GM12878 (cell line): ENCODE results near the gene HK1. TPM values are rescaled to one million over a fixed set of nuclear protein-coding genes. Genes with fewer than 3 reads are reported as not detected.

ENCODE experiments used
- BMI1 ChIP-seq: fragments of 450-650 bp; IDR thresholded peaks from 2 replicates; pipeline ENCODE4 v1.6.1; 2016; ENCODE audit warnings: mild to moderate bottlenecking, moderate library complexity, borderline replicate concordance
- EGR1 ChIP-seq, 2 experiments: IDR thresholded peaks; 1 replicate in 1 of 2; 2 replicates in 1 of 2; pipeline ENCODE4 v1.6.1; 2011 to 2012; ENCODE audit warnings: low read depth in 2 of 2, low read length in 2 of 2, borderline replicate concordance in 1 of 2, mild to moderate bottlenecking in 1 of 2, moderate library complexity in 1 of 2
- HDAC2 ChIP-seq: fragments of 200-600 bp; sonication (generic); IDR thresholded peaks from 2 replicates; pipeline ENCODE4 v1.6.1; 2017
- HDGF ChIP-seq: fragments of 450-650 bp; IDR thresholded peaks from 2 replicates; pipeline ENCODE4 v1.6.1; 2016; ENCODE audit warnings: antibody characterized with exemption
- JUNB ChIP-seq: IDR thresholded peaks from 2 replicates; pipeline ENCODE4 v1.6.1; 2016; ENCODE audit warnings: antibody characterized with exemption, mild to moderate bottlenecking
- KDM1A ChIP-seq: fragments of 200-600 bp; sonication (generic); IDR thresholded peaks from 2 replicates; pipeline ENCODE4 v1.6.1; 2016; ENCODE audit warnings: borderline replicate concordance
- RFX5 ChIP-seq: IDR thresholded peaks from 2 replicates; pipeline ENCODE4 v1.6.1; 2011; ENCODE audit warnings: low read depth, low read length, improper control_type of control experiment
- SREBF1 ChIP-seq: IDR thresholded peaks from 2 replicates; pipeline ENCODE4 v1.6.1; 2012; ENCODE audit warnings: mild to moderate bottlenecking, low read length
- TCF7 ChIP-seq: IDR thresholded peaks from 2 replicates; pipeline ENCODE4 v1.6.1; 2014; ENCODE audit warnings: antibody characterized with exemption, borderline replicate concordance
- polyA plus RNA-seq, 11 experiments: library from polyadenylated mRNA; depleted of rRNA in 4 of 11; unstranded in 6 of 11; stranded (reverse) in 5 of 11; fragments of >200 nt; fragmentation: Nextera tagmentation in 4 of 11; fragmentation: Illumina TruSeq in 1 of 11; extraction: Ambion mirVana in 4 of 11; extraction: Trizol in 1 of 11; gene quantifications; 1 replicate in 1 of 11; 2 replicates in 10 of 11; pipeline versions ENCODE4 v1.2.1 to v1.2.3, GENCODE V29; 2011 to 2016; ENCODE audit warnings: inconsistent platforms in 2 of 11, missing spikeins in 2 of 11, low read depth in 1 of 11
- total RNA-seq, 4 experiments: library from RNA; depleted of rRNA in 3 of 4; stranded (reverse); fragments of >200 nt in 3 of 4; fragmentation: Illumina TruSeq in 1 of 4; extraction: Trizol in 1 of 4; gene quantifications; 2 replicates each; pipeline versions ENCODE4 v1.2.1 to v1.2.3, GENCODE V29; 2013 to 2021
- TF ChIP-seq, protein P1 (sequence below): fragments of 450-650 bp; IDR thresholded peaks from 2 replicates; pipeline ENCODE4 v1.6.1; 2016; ENCODE audit warnings: mild to moderate bottlenecking, moderate library complexity, borderline replicate concordance
- TF ChIP-seq, protein P2 (sequence below), 3 experiments: IDR thresholded peaks in 2 of 3; conservative IDR thresholded peaks in 1 of 3; 2 replicates each; pipeline ENCODE4 v1.5.1; 2011; ENCODE audit warnings: low read depth in 3 of 3, low read length in 3 of 3, mild to moderate bottlenecking in 3 of 3, control low read depth in 2 of 3, moderate library complexity in 2 of 3, inconsistent platforms in 1 of 3, mixed read lengths in 1 of 3; ENCODE audit not compliant: control insufficient read depth in 2 of 3, insufficient read depth in 1 of 3; ENCODE audit errors: extremely low read depth in 1 of 3
- TF ChIP-seq, protein P3 (sequence below): IDR thresholded peaks from 2 replicates; pipeline ENCODE4 v1.6.1; 2012; ENCODE audit warnings: low read length, inconsistent platforms
- TF ChIP-seq, protein P4 (sequence below): IDR thresholded peaks from 2 replicates; pipeline ENCODE4 v1.6.1; 2011; ENCODE audit warnings: mild to moderate bottlenecking, low read depth, low read length, moderate library complexity; ENCODE audit not compliant: insufficient replicate concordance
- TF ChIP-seq, protein P5 (sequence below): fragments of 450-650 bp; conservative IDR thresholded peaks from 2 replicates; pipeline ENCODE4 v1.6.1; 2017; ENCODE audit warnings: mild to moderate bottlenecking, moderate library complexity
- TF ChIP-seq, protein P6 (sequence below): fragments of 450-650 bp; IDR thresholded peaks from 2 replicates; pipeline ENCODE4 v1.6.1; 2017; ENCODE audit warnings: borderline replicate concordance

Gene HK1
- total and polyA plus RNA-seq, 10 of the 15 experiments (the other 5 are each of a cell fraction or from before 2014, with no cell fraction given): 3.4 to 77.3 (median 46.6) TPM

DNA sequence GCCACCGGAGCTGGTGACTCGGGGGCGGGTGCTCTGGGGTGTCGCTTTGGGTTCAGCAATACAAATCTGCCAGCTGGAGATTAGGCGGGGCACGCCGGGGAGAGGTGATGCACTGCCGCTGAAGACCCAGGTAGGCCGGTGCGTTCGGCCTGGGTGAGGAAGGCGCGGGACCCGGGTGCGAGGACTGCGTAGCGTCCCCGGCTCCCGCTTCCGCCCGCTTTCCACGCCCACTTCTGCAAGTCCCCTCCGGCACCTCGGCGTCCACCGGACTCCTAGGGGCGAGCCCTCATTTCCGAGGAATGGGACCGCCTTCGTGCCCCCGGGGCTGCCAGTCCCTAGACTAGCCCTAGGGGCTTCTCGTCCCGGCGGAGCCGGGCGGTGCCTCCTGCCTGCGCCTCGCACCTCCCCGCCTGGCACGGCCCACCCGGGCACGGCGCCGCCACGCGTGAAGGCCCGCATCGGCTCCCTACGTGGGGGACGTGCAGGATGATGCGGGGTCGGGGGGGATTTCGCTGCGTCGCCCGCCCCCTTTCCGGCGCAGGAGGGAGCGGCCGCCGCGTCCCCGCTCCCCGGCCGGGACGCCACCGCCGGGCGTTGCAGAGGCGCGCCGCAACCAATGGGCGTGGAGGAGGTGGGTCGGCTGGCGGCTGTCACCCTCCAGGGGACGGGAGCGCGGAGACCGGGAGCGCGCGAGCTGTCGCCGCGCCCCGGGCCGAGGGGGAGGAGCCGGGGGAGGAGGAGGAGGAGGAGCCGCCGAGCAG, 40.0 kb downstream of the HK1 start (continued):
- TF ChIP-seq, protein P1, sequence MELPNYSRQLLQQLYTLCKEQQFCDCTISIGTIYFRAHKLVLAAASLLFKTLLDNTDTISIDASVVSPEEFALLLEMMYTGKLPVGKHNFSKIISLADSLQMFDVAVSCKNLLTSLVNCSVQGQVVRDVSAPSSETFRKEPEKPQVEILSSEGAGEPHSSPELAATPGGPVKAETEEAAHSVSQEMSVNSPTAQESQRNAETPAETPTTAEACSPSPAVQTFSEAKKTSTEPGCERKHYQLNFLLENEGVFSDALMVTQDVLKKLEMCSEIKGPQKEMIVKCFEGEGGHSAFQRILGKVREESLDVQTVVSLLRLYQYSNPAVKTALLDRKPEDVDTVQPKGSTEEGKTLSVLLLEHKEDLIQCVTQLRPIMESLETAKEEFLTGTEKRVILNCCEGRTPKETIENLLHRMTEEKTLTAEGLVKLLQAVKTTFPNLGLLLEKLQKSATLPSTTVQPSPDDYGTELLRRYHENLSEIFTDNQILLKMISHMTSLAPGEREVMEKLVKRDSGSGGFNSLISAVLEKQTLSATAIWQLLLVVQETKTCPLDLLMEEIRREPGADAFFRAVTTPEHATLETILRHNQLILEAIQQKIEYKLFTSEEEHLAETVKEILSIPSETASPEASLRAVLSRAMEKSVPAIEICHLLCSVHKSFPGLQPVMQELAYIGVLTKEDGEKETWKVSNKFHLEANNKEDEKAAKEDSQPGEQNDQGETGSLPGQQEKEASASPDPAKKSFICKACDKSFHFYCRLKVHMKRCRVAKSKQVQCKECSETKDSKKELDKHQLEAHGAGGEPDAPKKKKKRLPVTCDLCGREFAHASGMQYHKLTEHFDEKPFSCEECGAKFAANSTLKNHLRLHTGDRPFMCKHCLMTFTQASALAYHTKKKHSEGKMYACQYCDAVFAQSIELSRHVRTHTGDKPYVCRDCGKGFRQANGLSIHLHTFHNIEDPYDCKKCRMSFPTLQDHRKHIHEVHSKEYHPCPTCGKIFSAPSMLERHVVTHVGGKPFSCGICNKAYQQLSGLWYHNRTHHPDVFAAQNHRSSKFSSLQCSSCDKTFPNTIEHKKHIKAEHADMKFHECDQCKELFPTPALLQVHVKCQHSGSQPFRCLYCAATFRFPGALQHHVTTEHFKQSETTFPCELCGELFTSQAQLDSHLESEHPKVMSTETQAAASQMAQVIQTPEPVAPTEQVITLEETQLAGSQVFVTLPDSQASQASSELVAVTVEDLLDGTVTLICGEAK: no peak; the same call in 1 of the 2 replicates
- TF ChIP-seq, protein P2, sequence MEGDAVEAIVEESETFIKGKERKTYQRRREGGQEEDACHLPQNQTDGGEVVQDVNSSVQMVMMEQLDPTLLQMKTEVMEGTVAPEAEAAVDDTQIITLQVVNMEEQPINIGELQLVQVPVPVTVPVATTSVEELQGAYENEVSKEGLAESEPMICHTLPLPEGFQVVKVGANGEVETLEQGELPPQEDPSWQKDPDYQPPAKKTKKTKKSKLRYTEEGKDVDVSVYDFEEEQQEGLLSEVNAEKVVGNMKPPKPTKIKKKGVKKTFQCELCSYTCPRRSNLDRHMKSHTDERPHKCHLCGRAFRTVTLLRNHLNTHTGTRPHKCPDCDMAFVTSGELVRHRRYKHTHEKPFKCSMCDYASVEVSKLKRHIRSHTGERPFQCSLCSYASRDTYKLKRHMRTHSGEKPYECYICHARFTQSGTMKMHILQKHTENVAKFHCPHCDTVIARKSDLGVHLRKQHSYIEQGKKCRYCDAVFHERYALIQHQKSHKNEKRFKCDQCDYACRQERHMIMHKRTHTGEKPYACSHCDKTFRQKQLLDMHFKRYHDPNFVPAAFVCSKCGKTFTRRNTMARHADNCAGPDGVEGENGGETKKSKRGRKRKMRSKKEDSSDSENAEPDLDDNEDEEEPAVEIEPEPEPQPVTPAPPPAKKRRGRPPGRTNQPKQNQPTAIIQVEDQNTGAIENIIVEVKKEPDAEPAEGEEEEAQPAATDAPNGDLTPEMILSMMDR (IDR thresholded peaks at IDR 0.05 in 2 of 3, conservative IDR thresholded peaks at IDR 0.05 in 1 of 3; ENCODE audit: control insufficient read depth in 2 of 3, extremely low read depth in 1 of 3, insufficient read depth in 1 of 3, low read depth in 3 of 3, low read length in 3 of 3): no peak
- TF ChIP-seq, protein P3, sequence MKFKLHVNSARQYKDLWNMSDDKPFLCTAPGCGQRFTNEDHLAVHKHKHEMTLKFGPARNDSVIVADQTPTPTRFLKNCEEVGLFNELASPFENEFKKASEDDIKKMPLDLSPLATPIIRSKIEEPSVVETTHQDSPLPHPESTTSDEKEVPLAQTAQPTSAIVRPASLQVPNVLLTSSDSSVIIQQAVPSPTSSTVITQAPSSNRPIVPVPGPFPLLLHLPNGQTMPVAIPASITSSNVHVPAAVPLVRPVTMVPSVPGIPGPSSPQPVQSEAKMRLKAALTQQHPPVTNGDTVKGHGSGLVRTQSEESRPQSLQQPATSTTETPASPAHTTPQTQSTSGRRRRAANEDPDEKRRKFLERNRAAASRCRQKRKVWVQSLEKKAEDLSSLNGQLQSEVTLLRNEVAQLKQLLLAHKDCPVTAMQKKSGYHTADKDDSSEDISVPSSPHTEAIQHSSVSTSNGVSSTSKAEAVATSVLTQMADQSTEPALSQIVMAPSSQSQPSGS: no peak
- TF ChIP-seq BMI1: no peak
- no peak for TF ChIP-seq JUNB
- TF ChIP-seq TCF7: no peak
- TF ChIP-seq, protein P4, sequence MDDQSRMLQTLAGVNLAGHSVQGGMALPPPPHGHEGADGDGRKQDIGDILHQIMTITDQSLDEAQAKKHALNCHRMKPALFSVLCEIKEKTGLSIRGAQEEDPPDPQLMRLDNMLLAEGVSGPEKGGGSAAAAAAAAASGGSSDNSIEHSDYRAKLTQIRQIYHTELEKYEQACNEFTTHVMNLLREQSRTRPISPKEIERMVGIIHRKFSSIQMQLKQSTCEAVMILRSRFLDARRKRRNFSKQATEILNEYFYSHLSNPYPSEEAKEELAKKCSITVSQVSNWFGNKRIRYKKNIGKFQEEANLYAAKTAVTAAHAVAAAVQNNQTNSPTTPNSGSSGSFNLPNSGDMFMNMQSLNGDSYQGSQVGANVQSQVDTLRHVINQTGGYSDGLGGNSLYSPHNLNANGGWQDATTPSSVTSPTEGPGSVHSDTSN: no peak
- 0 out of 2 replicates have a peak, but pooled peaks have one; percentile 14 for TF ChIP-seq RFX5
- TF ChIP-seq EGR1 (IDR thresholded peaks at IDR 0.05; ENCODE audit: borderline replicate concordance in 1 of 2, low read depth in 2 of 2, low read length in 2 of 2): peak; percentile 31 to 68; a peak in 2 of 3 replicates
- no peak for TF ChIP-seq SREBF1
- no peak for TF ChIP-seq KDM1A
- TF ChIP-seq, protein P5, sequence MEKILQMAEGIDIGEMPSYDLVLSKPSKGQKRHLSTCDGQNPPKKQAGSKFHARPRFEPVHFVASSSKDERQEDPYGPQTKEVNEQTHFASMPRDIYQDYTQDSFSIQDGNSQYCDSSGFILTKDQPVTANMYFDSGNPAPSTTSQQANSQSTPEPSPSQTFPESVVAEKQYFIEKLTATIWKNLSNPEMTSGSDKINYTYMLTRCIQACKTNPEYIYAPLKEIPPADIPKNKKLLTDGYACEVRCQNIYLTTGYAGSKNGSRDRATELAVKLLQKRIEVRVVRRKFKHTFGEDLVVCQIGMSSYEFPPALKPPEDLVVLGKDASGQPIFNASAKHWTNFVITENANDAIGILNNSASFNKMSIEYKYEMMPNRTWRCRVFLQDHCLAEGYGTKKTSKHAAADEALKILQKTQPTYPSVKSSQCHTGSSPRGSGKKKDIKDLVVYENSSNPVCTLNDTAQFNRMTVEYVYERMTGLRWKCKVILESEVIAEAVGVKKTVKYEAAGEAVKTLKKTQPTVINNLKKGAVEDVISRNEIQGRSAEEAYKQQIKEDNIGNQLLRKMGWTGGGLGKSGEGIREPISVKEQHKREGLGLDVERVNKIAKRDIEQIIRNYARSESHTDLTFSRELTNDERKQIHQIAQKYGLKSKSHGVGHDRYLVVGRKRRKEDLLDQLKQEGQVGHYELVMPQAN: peak; percentile 62
- peak; percentile 81 for TF ChIP-seq HDGF
- TF ChIP-seq, protein P6, sequence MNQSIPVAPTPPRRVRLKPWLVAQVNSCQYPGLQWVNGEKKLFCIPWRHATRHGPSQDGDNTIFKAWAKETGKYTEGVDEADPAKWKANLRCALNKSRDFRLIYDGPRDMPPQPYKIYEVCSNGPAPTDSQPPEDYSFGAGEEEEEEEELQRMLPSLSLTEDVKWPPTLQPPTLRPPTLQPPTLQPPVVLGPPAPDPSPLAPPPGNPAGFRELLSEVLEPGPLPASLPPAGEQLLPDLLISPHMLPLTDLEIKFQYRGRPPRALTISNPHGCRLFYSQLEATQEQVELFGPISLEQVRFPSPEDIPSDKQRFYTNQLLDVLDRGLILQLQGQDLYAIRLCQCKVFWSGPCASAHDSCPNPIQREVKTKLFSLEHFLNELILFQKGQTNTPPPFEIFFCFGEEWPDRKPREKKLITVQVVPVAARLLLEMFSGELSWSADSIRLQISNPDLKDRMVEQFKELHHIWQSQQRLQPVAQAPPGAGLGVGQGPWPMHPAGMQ: no peak
- no peak; the same call in 1 of the 2 replicates for TF ChIP-seq HDAC2
